SK-N-SH (cell line): Measurements from ENCODE around the gene SLC37A1. TPM values are rescaled to one million over a fixed set of nuclear protein-coding genes. Genes with fewer than 3 reads are reported as not detected.

Source experiments
- CTCF ChIA-PET: fragments of 300-600, 350-600 bp; formaldehyde crosslinking; extraction: SDS; loops from one replicate; lab custom pipeline; 2021; lab: Yijun Ruan, JAX
- POLR2A ChIA-PET: fragments of 350-600 bp; sonication (Branson Sonifier 250); formaldehyde crosslinking; extraction: SDS; loops from one replicate; lab custom pipeline; 2020; ENCODE audit warnings: antibody characterized with exemption, inconsistent platforms; lab: Yijun Ruan, JAX
- DNase-seq: peaks from one replicate; pipeline ENCODE4 v3.0.0; 2012
- H2AFZ ChIP-seq: fragments of 200-600 bp; sonication (generic); 2 replicates; pipeline ENCODE4 v1.8.1; 2016; ENCODE audit warnings: antibody characterized with exemption, mild to moderate bottlenecking, low read depth
- H3F3A ChIP-seq: fragments of 200-600 bp; sonication (generic); replicated peaks from 2 replicates; pipeline ENCODE3; 2016; ENCODE audit warnings: antibody characterized with exemption, mild to moderate bottlenecking; ENCODE audit not compliant: insufficient read depth
- H3K27ac ChIP-seq, 2 experiments: fragments of 200-500 bp in 1 of 2; fragments of 200-600 bp in 1 of 2; sonication (Bioruptor generic) in 1 of 2; sonication (generic), shearing (Covaris generic) in 1 of 2; 2 replicates each; pipeline versions ENCODE4 v1.5.1 to v1.6.1; 2014 to 2016; ENCODE audit warnings: low read depth in 2 of 2, inconsistent platforms in 1 of 2, low read length in 1 of 2, mild to moderate bottlenecking in 1 of 2, mixed read lengths in 1 of 2
- H3K27me3 ChIP-seq: fragments of 200-600 bp; sonication (generic), shearing (Covaris generic); 2 replicates; pipeline ENCODE4 v1.6.1; 2016; ENCODE audit warnings: mixed run types; ENCODE audit not compliant: insufficient read depth
- H3K36me3 ChIP-seq, 2 experiments: fragments of 200-500 bp in 1 of 2; fragments of 200-600 bp in 1 of 2; sonication (Bioruptor generic) in 1 of 2; sonication (generic) in 1 of 2; replicated peaks in 1 of 2; 2 replicates each; pipeline versions ENCODE3 to v1.5.1; 2014 to 2016; ENCODE audit warnings: low read length in 1 of 2, mild to moderate bottlenecking in 1 of 2; ENCODE audit not compliant: insufficient read depth in 2 of 2, control insufficient read depth in 1 of 2
- H3K4me1 ChIP-seq, 2 experiments: fragments of 200-500 bp in 1 of 2; fragments of 200-600 bp in 1 of 2; sonication (Bioruptor generic) in 1 of 2; sonication (generic), shearing (Covaris generic) in 1 of 2; 2 replicates each; pipeline versions ENCODE4 v1.5.1 to v1.6.1; 2014 to 2016; ENCODE audit warnings: low read depth in 1 of 2, low read length in 1 of 2, mixed run types in 1 of 2; ENCODE audit not compliant: insufficient read depth in 2 of 2, control insufficient read depth in 1 of 2
- H3K4me2 ChIP-seq: fragments of 200-600 bp; sonication (generic), shearing (Covaris generic); 2 replicates; pipeline ENCODE4 v1.6.1; 2017; ENCODE audit warnings: mixed run types
- H3K4me3 ChIP-seq, 2 experiments: fragments of 200-500 bp in 1 of 2; fragments of 200-600 bp in 1 of 2; sonication (Bioruptor generic) in 1 of 2; sonication (generic), shearing (Covaris generic) in 1 of 2; 2 replicates each; pipeline versions ENCODE4 v1.5.1 to v1.8.1; 2014 to 2016; ENCODE audit warnings: low read depth in 2 of 2, inconsistent platforms in 1 of 2, low read length in 1 of 2, mild to moderate bottlenecking in 1 of 2, mixed read lengths in 1 of 2, moderate library complexity in 1 of 2
- H3K79me2 ChIP-seq: fragments of 200-600 bp; sonication (generic); 2 replicates; pipeline ENCODE4 v1.8.1; 2017; ENCODE audit warnings: mild to moderate bottlenecking; ENCODE audit not compliant: insufficient read depth
- H3K9ac ChIP-seq: fragments of 200-600 bp; sonication (generic); 2 replicates; pipeline ENCODE4 v1.6.1; 2017; ENCODE audit warnings: mixed run types
- H3K9me2 ChIP-seq: fragments of 200-600 bp; sonication (generic); 2 replicates; pipeline ENCODE4 v1.6.1; 2017; ENCODE audit warnings: mixed run types
- H3K9me3 ChIP-seq: fragments of 200-600 bp; sonication (generic); 2 replicates; pipeline ENCODE4 v1.6.1; 2017; ENCODE audit warnings: mixed run types, mild to moderate bottlenecking, moderate library complexity
- H4K20me1 ChIP-seq: fragments of 200-600 bp; sonication (generic); 2 replicates; pipeline ENCODE4 v1.6.1; 2017; ENCODE audit warnings: mild to moderate bottlenecking, mixed run types; ENCODE audit not compliant: insufficient read depth
- CHD2 ChIP-seq: fragments of 150-350 bp; IDR thresholded peaks from 2 replicates; pipeline ENCODE4 v1.6.1; 2018; ENCODE audit warnings: low read length; ENCODE audit not compliant: partially characterized antibody
- ELF1 ChIP-seq: IDR thresholded peaks from 2 replicates; pipeline ENCODE4 v1.4.0; 2012
- EP300 ChIP-seq, 2 experiments: IDR thresholded peaks; 2 replicates each; pipeline versions ENCODE4 v1.4.0 to v1.6.1; 2012; ENCODE audit warnings: borderline replicate concordance in 1 of 2, low read depth in 1 of 2, low read length in 1 of 2
- FOXJ3 ChIP-seq: sonication (generic); formaldehyde crosslinking; IDR thresholded peaks from 2 replicates; pipeline ENCODE4 v1.5.1; 2020; ENCODE audit warnings: mild to moderate bottlenecking, missing genetic modification reagents
- GATA2 ChIP-seq: sonication (generic); formaldehyde crosslinking; IDR thresholded peaks from 2 replicates; pipeline ENCODE4 v1.5.0; 2020; ENCODE audit warnings: mild to moderate bottlenecking, missing genetic modification reagents
- JUND ChIP-seq: IDR thresholded peaks from 2 replicates; pipeline ENCODE4 v1.4.0; 2012
- MEF2A ChIP-seq: IDR thresholded peaks from 2 replicates; pipeline ENCODE4 v1.4.0; 2012; ENCODE audit warnings: low read depth, borderline replicate concordance
- NRF1 ChIP-seq: IDR thresholded peaks from 2 replicates; pipeline ENCODE4 v1.6.1; 2012; ENCODE audit warnings: low read depth, mild to moderate bottlenecking, low read length
- RAD21 ChIP-seq: IDR thresholded peaks from 2 replicates; pipeline ENCODE4 v1.6.1; 2012; ENCODE audit warnings: mild to moderate bottlenecking, low read length
- SMC3 ChIP-seq: IDR thresholded peaks from 2 replicates; pipeline ENCODE4 v1.6.1; 2012; ENCODE audit warnings: low read depth, low read length, improper control_type of control experiment
- TAF1 ChIP-seq: IDR thresholded peaks from 2 replicates; pipeline ENCODE4 v1.6.1; 2012; ENCODE audit warnings: low read depth, mild to moderate bottlenecking, low read length, moderate library complexity, borderline replicate concordance
- TCF12 ChIP-seq: IDR thresholded peaks from 2 replicates; pipeline ENCODE4 v1.4.0; 2012
- TEAD4 ChIP-seq: IDR thresholded peaks from 2 replicates; pipeline ENCODE4 v1.4.0; 2012; ENCODE audit warnings: mild to moderate bottlenecking, borderline replicate concordance; ENCODE audit not compliant: insufficient read depth
- WGBS: methylation state at CpG from one replicate; pipeline ENCODE4 v1.1.6; 2017; ENCODE audit warnings: low lambda C conversion rate; 5-methylcytosine and 5-hydroxymethylcytosine counted together
- polyA plus RNA-seq, 3 experiments: library from polyadenylated mRNA; depleted of rRNA; stranded (reverse); fragments of >200 nt; gene quantifications; 2 replicates each; pipeline ENCODE4 v1.2.3, GENCODE V29; 2012
- TF ChIP-seq, protein P1 (sequence below): fragments of 150-350 bp; IDR thresholded peaks from 2 replicates; pipeline ENCODE4 v1.6.1; 2017; ENCODE audit warnings: antibody characterized with exemption, low read length, low read depth, borderline replicate concordance
- TF ChIP-seq, protein P2 (sequence below): IDR thresholded peaks from 2 replicates; pipeline ENCODE4 v1.6.1; 2012; ENCODE audit warnings: mild to moderate bottlenecking, low read depth, low read length, moderate library complexity
- TF ChIP-seq, protein P3 (sequence below): IDR thresholded peaks from 2 replicates; pipeline ENCODE4; 2012

Gene SLC37A1
- polyA plus RNA-seq, 1 of the 3 experiments (the other 2 are of a cell fraction) = 2.8 TPM

DNA sequence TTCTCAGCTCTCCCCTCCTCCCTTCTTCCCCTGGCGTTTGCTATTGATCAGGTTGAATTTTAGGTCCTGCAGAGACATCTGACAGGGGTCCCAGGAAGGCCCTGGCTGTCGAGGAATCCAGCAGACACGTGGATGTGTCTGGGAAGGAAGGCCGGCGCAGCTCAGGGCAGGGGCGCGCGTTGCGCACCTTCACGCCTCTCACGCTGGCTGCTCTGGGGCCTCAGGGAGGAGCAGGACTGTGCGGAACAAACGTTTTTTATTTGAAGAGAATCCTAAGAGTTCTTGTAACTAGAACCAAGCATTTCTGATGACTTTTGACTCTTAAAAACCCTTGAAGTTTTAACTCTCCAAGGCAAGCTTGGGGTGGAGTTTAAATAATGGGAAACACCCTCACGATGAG is 54.2 kb downstream of the SLC37A1 start:
- Histone ChIP-seq H3K36me3 (no peaks in the 10 kb centered on the region), H3K27ac (no peak overlapping the region), H3K9ac (no peak overlapping the region), H3K4me2 (no peak overlapping the region), H3K27me3 (no peaks in the 10 kb centered on the region), H3K9me3 (no peaks in the 10 kb centered on the region), H4K20me1 (no peaks in the 10 kb centered on the region), H3K4me1 (peaks cover 0 to 6% of the 10 kb centered on the region in 2 experiments; a peak in 1 of 4 replicates), H3K4me3 (no peak overlapping the region), H3K79me2 (no peaks in the 10 kb centered on the region), H3K9me2 (no peaks in the 10 kb centered on the region), H2AFZ (no peak overlapping the region), H3F3A (no peaks in the 10 kb centered on the region)
- no peak for TF ChIP-seq JUND
- no peak for TF ChIP-seq CHD2
- TF ChIP-seq TAF1 = no peak
- TF ChIP-seq EP300 (IDR thresholded peaks at IDR 0.05; ENCODE audit: borderline replicate concordance in 1 of 2, low read depth in 1 of 2, low read length in 1 of 2) = no peak
- no peak for TF ChIP-seq TEAD4
- no peak for TF ChIP-seq MEF2A
- TF ChIP-seq SMC3 = no peak
- no peak for TF ChIP-seq ELF1
- no peak for DNase-seq
- ChIA-PET CTCF (interaction anchor here (1.1 to 1.4 kb wide), 2 partner anchors 26 to 258 kb away, joined by 3 to 5 read pairs; no protein-coding TSS in a partner anchor), POLR2A (no interaction called here)
- WGBS = 70% methylated on average over 14 of the region's 14 CpGs

DNA sequence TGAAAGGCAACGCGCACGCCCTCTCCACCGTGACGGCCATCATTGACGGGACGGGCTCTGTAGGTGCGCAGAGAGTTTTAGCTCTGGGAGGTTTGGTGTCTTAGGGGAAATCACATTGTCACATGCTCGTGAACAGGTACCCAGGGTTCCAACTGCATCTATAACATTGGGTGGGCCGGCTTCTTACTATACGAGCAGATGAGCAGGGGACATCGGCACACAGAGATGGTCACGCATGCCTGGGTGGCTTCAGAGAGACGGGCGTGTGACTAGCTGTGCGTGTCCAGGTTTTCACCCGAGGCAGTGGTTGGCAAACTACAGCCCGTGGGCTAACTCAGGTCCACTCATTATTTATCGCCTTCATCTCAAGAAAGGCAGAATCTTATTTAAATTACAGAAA is 54.7 kb downstream of the SLC37A1 start:
- ChIA-PET CTCF (interaction anchor here (1.1 to 1.4 kb wide), 2 partner anchors 25 to 259 kb away, joined by 3 to 5 read pairs; no protein-coding TSS in a partner anchor), POLR2A (no interaction called here)
- no peak overlapping the region for H3K4me2 ChIP-seq
- no peaks in the 10 kb centered on the region for H3F3A ChIP-seq
- no peak for TF ChIP-seq ELF1
- no peak for TF ChIP-seq TAF1
- TF ChIP-seq GATA2 = no peak
- no peak for TF ChIP-seq NRF1
- peaks cover 0 to 6% of the 10 kb centered on the region in 2 experiments; a peak in 1 of 4 replicates for H3K4me1 ChIP-seq
- no peaks in the 10 kb centered on the region for H3K9me2 ChIP-seq
- H3K36me3 ChIP-seq = no peaks in the 10 kb centered on the region
- H3K27ac ChIP-seq = no peak overlapping the region
- H3K9ac ChIP-seq = no peak overlapping the region
- 89% methylated on average over 19 of the region's 19 CpGs for WGBS
- H3K9me3 ChIP-seq = no peaks in the 10 kb centered on the region
- H4K20me1 ChIP-seq = no peaks in the 10 kb centered on the region
- no peaks in the 10 kb centered on the region for H3K79me2 ChIP-seq
- no peak overlapping the region for H2AFZ ChIP-seq
- no peak overlapping the region for H3K4me3 ChIP-seq
- no peak for DNase-seq
- H3K27me3 ChIP-seq = no peaks in the 10 kb centered on the region

DNA sequence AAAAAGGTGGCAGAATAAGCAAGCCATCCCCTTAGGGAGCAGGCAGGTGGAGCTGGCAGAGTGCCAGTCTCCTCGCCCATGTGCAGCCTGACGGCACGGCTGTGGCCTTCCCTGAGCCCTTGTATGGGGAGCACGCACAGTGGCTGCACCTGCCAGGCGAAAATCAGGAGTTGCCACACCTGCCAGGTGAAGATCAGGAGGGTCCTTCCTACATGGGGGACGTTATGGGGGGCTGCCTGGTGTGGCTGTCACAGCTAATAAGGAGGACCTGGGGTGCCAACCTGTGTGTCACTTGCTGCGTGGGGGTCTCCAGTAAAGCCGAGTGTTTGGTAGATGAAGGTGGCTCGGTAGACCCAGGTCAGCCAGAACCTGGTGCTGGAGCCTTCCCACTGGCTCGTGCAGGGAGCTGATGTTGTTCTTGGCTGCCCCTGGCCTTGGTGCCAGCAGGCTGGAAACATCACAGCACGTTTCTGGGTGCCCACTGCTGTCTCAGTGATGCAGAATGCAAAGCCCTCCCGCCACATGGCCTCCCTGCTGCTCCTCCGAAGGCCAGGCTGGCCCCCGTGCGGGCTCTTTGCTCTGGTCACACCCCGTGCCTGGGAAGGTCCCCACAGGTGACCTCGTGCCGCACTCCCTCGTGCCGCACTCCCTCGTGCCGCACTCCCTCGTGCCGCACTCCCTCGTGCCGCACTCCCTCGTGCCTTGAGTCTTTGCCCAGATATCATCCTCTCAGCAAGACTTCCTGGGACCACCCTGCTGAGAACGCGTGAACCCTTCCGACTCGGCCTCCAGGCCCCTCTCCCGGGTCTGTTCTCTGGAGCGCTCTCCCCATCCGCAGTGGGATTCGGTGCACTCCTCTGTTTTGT is 55.4 kb downstream of the SLC37A1 start:
- no peaks in the 10 kb centered on the region for H3K79me2 ChIP-seq
- H3K9me2 ChIP-seq = no peaks in the 10 kb centered on the region
- no peak overlapping the region for H3K4me2 ChIP-seq
- no peaks in the 10 kb centered on the region for H3K36me3 ChIP-seq
- WGBS = 85% methylated on average over 15 of the region's 35 CpGs
- CTCF ChIA-PET = interaction anchor here (0.9 kb wide), 1 partner anchor 25 kb away, joined by 3 read pairs; no protein-coding TSS in a partner anchor
- no peaks in the 10 kb centered on the region for H3K9me3 ChIP-seq
- no peaks in the 10 kb centered on the region for H3K27me3 ChIP-seq
- POLR2A ChIA-PET = no interaction called here
- H3K27ac ChIP-seq = no peak overlapping the region
- no peak overlapping the region for H2AFZ ChIP-seq
- peaks cover 0 to 6% of the 10 kb centered on the region in 2 experiments; a peak in 1 of 4 replicates for H3K4me1 ChIP-seq
- no peak for DNase-seq
- H3K9ac ChIP-seq = no peak overlapping the region
- H4K20me1 ChIP-seq = no peaks in the 10 kb centered on the region
- no peaks in the 10 kb centered on the region for H3F3A ChIP-seq
- no peak overlapping the region for H3K4me3 ChIP-seq
- TF ChIP-seq, protein P1, sequence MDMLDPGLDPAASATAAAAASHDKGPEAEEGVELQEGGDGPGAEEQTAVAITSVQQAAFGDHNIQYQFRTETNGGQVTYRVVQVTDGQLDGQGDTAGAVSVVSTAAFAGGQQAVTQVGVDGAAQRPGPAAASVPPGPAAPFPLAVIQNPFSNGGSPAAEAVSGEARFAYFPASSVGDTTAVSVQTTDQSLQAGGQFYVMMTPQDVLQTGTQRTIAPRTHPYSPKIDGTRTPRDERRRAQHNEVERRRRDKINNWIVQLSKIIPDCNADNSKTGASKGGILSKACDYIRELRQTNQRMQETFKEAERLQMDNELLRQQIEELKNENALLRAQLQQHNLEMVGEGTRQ = no peak
- TF ChIP-seq TCF12 (no peak), FOXJ3 (CRISPR knock-in tag) (no peak), RAD21 (no peak)
- TF ChIP-seq, protein P2, sequence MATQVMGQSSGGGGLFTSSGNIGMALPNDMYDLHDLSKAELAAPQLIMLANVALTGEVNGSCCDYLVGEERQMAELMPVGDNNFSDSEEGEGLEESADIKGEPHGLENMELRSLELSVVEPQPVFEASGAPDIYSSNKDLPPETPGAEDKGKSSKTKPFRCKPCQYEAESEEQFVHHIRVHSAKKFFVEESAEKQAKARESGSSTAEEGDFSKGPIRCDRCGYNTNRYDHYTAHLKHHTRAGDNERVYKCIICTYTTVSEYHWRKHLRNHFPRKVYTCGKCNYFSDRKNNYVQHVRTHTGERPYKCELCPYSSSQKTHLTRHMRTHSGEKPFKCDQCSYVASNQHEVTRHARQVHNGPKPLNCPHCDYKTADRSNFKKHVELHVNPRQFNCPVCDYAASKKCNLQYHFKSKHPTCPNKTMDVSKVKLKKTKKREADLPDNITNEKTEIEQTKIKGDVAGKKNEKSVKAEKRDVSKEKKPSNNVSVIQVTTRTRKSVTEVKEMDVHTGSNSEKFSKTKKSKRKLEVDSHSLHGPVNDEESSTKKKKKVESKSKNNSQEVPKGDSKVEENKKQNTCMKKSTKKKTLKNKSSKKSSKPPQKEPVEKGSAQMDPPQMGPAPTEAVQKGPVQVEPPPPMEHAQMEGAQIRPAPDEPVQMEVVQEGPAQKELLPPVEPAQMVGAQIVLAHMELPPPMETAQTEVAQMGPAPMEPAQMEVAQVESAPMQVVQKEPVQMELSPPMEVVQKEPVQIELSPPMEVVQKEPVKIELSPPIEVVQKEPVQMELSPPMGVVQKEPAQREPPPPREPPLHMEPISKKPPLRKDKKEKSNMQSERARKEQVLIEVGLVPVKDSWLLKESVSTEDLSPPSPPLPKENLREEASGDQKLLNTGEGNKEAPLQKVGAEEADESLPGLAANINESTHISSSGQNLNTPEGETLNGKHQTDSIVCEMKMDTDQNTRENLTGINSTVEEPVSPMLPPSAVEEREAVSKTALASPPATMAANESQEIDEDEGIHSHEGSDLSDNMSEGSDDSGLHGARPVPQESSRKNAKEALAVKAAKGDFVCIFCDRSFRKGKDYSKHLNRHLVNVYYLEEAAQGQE = no peak
- TF ChIP-seq, protein P3, sequence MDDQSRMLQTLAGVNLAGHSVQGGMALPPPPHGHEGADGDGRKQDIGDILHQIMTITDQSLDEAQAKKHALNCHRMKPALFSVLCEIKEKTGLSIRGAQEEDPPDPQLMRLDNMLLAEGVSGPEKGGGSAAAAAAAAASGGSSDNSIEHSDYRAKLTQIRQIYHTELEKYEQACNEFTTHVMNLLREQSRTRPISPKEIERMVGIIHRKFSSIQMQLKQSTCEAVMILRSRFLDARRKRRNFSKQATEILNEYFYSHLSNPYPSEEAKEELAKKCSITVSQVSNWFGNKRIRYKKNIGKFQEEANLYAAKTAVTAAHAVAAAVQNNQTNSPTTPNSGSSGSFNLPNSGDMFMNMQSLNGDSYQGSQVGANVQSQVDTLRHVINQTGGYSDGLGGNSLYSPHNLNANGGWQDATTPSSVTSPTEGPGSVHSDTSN = no peak
